GM23338 (cell line): ENCODE results near the gene FLYWCH1. TPM values are rescaled to one million over a fixed set of nuclear protein-coding genes. Genes with fewer than 3 reads are reported as not detected.

Experiments
- ATAC-seq: fragments of 200-7000 bp; cut with Tn5 transposase; 3 replicates; pipeline ENCODE4 v1.9.1; 2020
- DNase-seq: peaks from one replicate; pipeline ENCODE4 v3.0.0-alpha.2; 2015; ENCODE audit warnings: low spot score
- H2AFZ ChIP-seq: fragments of 200-600 bp; sonication (generic); 2 replicates; pipeline ENCODE4 v1.8.0; 2016; ENCODE audit warnings: antibody characterized with exemption, mild to moderate bottlenecking, moderate library complexity
- H3F3A ChIP-seq: fragments of 200-600 bp; sonication (generic); replicated peaks from 2 replicates; pipeline ENCODE4 v1.8.0; 2017; ENCODE audit warnings: antibody characterized with exemption, mixed run types, low read depth
- H3K27ac ChIP-seq: fragments of 200-600 bp; sonication (generic); 2 replicates; pipeline ENCODE4 v1.6.1; 2016; ENCODE audit warnings: low read depth
- H3K27me3 ChIP-seq: fragments of 200-600 bp; sonication (generic); 2 replicates; pipeline ENCODE4 v1.8.0; 2016; ENCODE audit warnings: mild to moderate bottlenecking, mixed run types, moderate library complexity; ENCODE audit not compliant: insufficient read depth
- H3K36me3 ChIP-seq: fragments of 200-600 bp; sonication (generic); 2 replicates; pipeline ENCODE4 v1.8.0; 2016; ENCODE audit warnings: mild to moderate bottlenecking; ENCODE audit not compliant: insufficient read depth
- H3K4me1 ChIP-seq: fragments of 200-600 bp; sonication (generic); 2 replicates; pipeline ENCODE4 v1.8.0; 2016; ENCODE audit warnings: mild to moderate bottlenecking, moderate library complexity; ENCODE audit not compliant: insufficient read depth
- H3K4me2 ChIP-seq: fragments of 200-600 bp; sonication (generic); 2 replicates; pipeline ENCODE4 v1.7.1; 2017; ENCODE audit warnings: mixed run types
- H3K4me3 ChIP-seq: fragments of 200-600 bp; sonication (generic); 2 replicates; pipeline ENCODE4 v1.6.1; 2016; ENCODE audit warnings: mixed run types
- H3K79me2 ChIP-seq: fragments of 200-600 bp; sonication (generic); replicated peaks from 2 replicates; pipeline ENCODE4 v1.8.0; 2017; ENCODE audit warnings: mild to moderate bottlenecking; ENCODE audit not compliant: insufficient read depth
- H3K9me2 ChIP-seq: fragments of 200-600 bp; sonication (generic); 2 replicates; pipeline ENCODE4 v1.8.0; 2017; ENCODE audit not compliant: insufficient read depth
- H4K20me1 ChIP-seq: fragments of 200-600 bp; sonication (generic); replicated peaks from 2 replicates; pipeline ENCODE4 v1.8.0; 2017; ENCODE audit warnings: mild to moderate bottlenecking; ENCODE audit not compliant: insufficient read depth
- H3K27ac Mint-ChIP-seq: 2 replicates; pipeline ENCODE4 v1.8.0; 2020; ENCODE audit warnings: inconsistent platforms, mild to moderate bottlenecking, moderate library complexity, mixed read lengths
- H3K27me3 Mint-ChIP-seq: 3 replicates; pipeline ENCODE4 v1.8.0; 2022; ENCODE audit warnings: low read depth, mild to moderate bottlenecking, moderate library complexity, mixed read lengths, inconsistent platforms; ENCODE audit not compliant: insufficient read depth, poor library complexity
- H3K36me3 Mint-ChIP-seq: 3 replicates; pipeline ENCODE4 v1.8.0; 2021; ENCODE audit warnings: low read depth, mild to moderate bottlenecking, inconsistent platforms, moderate library complexity, mixed read lengths
- H3K4me1 Mint-ChIP-seq: 3 replicates; pipeline ENCODE4 v1.8.0; 2020; ENCODE audit warnings: mild to moderate bottlenecking, inconsistent platforms, mixed read lengths
- H3K4me3 Mint-ChIP-seq: 3 replicates; pipeline ENCODE4 v1.8.0; 2021; ENCODE audit warnings: moderate library complexity, mild to moderate bottlenecking, inconsistent platforms, mixed read lengths
- H3K9me3 Mint-ChIP-seq: 3 replicates; pipeline ENCODE4 v1.8.0; 2020; ENCODE audit warnings: moderate library complexity, mild to moderate bottlenecking, inconsistent platforms, mixed read lengths
- CTCF ChIP-seq, 2 experiments: fragments of 200-600 bp in 1 of 2; sonication (generic) in 1 of 2; conservative IDR thresholded peaks; 2 replicates each; pipeline versions ENCODE4 v1.5.1 to v1.6.1; 2016 to 2017; ENCODE audit warnings: antibody characterized with exemption in 2 of 2, low read depth in 2 of 2, mild to moderate bottlenecking in 2 of 2, moderate library complexity in 1 of 2
- EZH2 ChIP-seq: fragments of 200-600 bp; sonication (generic); IDR thresholded peaks from one replicate; pipeline ENCODE4 v1.8.0; 2017; ENCODE audit warnings: antibody characterized with exemption, mild to moderate bottlenecking, low read depth; ENCODE audit not compliant: unreplicated experiment
- EZH2phosphoT487 ChIP-seq: fragments of 200-600 bp; sonication (generic); IDR thresholded peaks from one replicate; pipeline ENCODE4 v1.8.1; 2018; ENCODE audit warnings: antibody characterized with exemption; ENCODE audit not compliant: unreplicated experiment
- JUNB ChIP-seq: IDR thresholded peaks from one replicate; pipeline ENCODE4 v1.6.1; 2016; ENCODE audit warnings: antibody characterized with exemption; ENCODE audit not compliant: unreplicated experiment
- NANOG ChIP-seq: IDR thresholded peaks from 2 replicates; pipeline ENCODE4 v1.6.1; 2016; ENCODE audit warnings: antibody characterized with exemption, borderline replicate concordance
- POLR2AphosphoS5 ChIP-seq: IDR thresholded peaks from 2 replicates; pipeline ENCODE4 v1.6.1; 2016; ENCODE audit warnings: antibody characterized with exemption, low read depth
- REST ChIP-seq: IDR thresholded peaks from one replicate; pipeline ENCODE4 v1.6.1; 2018; ENCODE audit warnings: antibody characterized with exemption; ENCODE audit not compliant: unreplicated experiment
- ZNF114 ChIP-seq: fragments of 250-450 bp; sonication (Bioruptor Pico); IDR thresholded peaks from 2 replicates; pipeline ENCODE4 v1.5.0; 2020; ENCODE audit warnings: mild to moderate bottlenecking, moderate library complexity
- ZNF331 ChIP-seq: fragments of 250-450 bp; sonication (Bioruptor Pico); IDR thresholded peaks from 2 replicates; pipeline ENCODE4 v1.5.0; 2020; ENCODE audit warnings: low read depth, mild to moderate bottlenecking, moderate library complexity
- polyA plus RNA-seq: library from polyadenylated mRNA; unstranded; fragments of >200 nt; fragmentation: Nextera tagmentation; extraction: Ambion mirVana; gene quantifications from 2 replicates; pipeline ENCODE4 v1.2.1, GENCODE V29; 2016
- total RNA-seq: library from RNA; depleted of rRNA; stranded (reverse); fragments of >200 nt; shearing (Covaris generic); gene quantifications from 2 replicates; pipeline ENCODE4 v1.2.3, GENCODE V29; 2014

Gene FLYWCH1
- total and polyA plus RNA-seq, 2 experiments from 2014 or later = 6.0 to 29.3 TPM

GRCh38 chr16:2924901-2925755, 13.4 kb downstream of the FLYWCH1 start:
- H3K4me2 ChIP-seq = peak overlapping the region; percentile 81
- peak; percentile 59; the same call in 1 of the 2 replicates for TF ChIP-seq POLR2AphosphoS5
- no peak for TF ChIP-seq EZH2
- peak overlapping the region; percentile 63; the same call in 2 of the 3 replicates for H3K4me3 Mint-ChIP-seq
- H3K27me3 Mint-ChIP-seq = peaks cover 8% of the 10 kb centered on the region
- H3K4me1 Mint-ChIP-seq = peaks cover 38% of the 10 kb centered on the region
- 0 out of 2 replicates have a peak, but pooled peaks cover 7% of the 10 kb centered on the region for H3K27me3 ChIP-seq
- H3F3A ChIP-seq = peaks cover 12% of the 10 kb centered on the region
- H3K36me3 Mint-ChIP-seq = peaks cover 13% of the 10 kb centered on the region; the same call in 1 of the 3 replicates
- H3K36me3 ChIP-seq = no peaks in the 10 kb centered on the region
- peaks cover 7% of the 10 kb centered on the region; the same call in 1 of the 2 replicates for H3K4me1 ChIP-seq
- no peaks in the 10 kb centered on the region for H3K9me2 ChIP-seq
- DNase-seq (peak; percentile 91), ATAC-seq (peak; percentile 84)
- no peaks in the 10 kb centered on the region for H4K20me1 ChIP-seq
- peak overlapping the region; percentile 14; the same call in 1 of the 2 replicates for H3K27ac ChIP-seq
- H3K9me3 Mint-ChIP-seq = peaks cover 9% of the 10 kb centered on the region; the same call in 2 of the 3 replicates
- H3K79me2 ChIP-seq = no peaks in the 10 kb centered on the region
- peak overlapping the region; percentile 63; the same call in 1 of the 2 replicates for H2AFZ ChIP-seq
- peak overlapping the region; percentile 54 for H3K4me3 ChIP-seq
- 0 out of 2 replicates have a peak overlapping the region, but pooled peaks have one; percentile 52 for H3K27ac Mint-ChIP-seq

DNA sequence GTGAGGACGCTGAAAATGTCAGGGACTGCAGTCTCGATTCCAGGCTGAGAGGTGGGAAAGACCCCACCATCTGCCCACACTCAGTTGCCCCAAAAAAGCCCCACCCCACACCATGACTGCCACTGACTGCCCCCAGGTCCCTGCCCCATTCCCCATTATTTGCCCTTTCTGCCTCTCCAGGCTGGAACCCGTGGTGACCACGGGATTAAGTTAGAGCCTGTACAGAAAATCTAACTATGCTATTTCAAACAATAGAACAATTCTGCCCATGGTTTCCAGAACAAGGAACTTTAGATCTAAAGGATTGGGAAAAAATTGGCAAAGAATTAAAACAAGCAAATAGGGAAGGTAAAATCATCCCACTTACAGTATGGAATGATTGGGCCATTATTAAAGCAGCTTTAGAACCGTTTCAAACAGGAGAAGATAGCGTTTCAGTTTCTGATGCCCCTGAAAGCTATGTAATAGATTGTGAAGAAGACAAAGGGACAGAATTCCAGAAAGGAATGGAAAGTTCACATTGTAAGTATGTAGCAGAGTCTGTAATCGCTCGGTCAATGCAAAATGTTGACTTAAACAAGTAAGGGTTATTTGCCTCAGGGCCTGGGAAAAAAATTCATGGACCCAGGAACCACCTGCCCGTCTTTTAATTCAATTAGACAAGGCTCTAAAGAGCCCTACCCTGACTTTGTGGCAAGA, 14.4 kb downstream of the FLYWCH1 start:
- Histone ChIP-seq H3K79me2 (no peaks in the 10 kb centered on the region), H3K36me3 (no peaks in the 10 kb centered on the region), H3K4me1 (peaks cover 7% of the 10 kb centered on the region; the same call in 1 of the 2 replicates), H4K20me1 (no peaks in the 10 kb centered on the region), H3K9me2 (no peaks in the 10 kb centered on the region), H2AFZ (no peak overlapping the region), H3F3A (peaks cover 12% of the 10 kb centered on the region), H3K4me2 (peak overlapping the region; percentile 81), H3K4me3 (peak overlapping the region; percentile 54), H3K27me3 (0 out of 2 replicates have a peak, but pooled peaks cover 7% of the 10 kb centered on the region), H3K27ac (peak overlapping the region; percentile 14; the same call in 1 of the 2 replicates)
- H3K27ac Mint-ChIP-seq = no peak overlapping the region
- no peak for DNase-seq
- H3K36me3 Mint-ChIP-seq = peaks cover 13% of the 10 kb centered on the region; the same call in 1 of the 3 replicates
- H3K4me1 Mint-ChIP-seq = peaks cover 38% of the 10 kb centered on the region
- peaks cover 8% of the 10 kb centered on the region for H3K27me3 Mint-ChIP-seq
- peaks cover 9% of the 10 kb centered on the region; the same call in 2 of the 3 replicates for H3K9me3 Mint-ChIP-seq
- peak overlapping the region; percentile 63 for H3K4me3 Mint-ChIP-seq
- ATAC-seq = no peak
- no peak for TF ChIP-seq ZNF114
- no peak for TF ChIP-seq ZNF331 (CRISPR knock-in tag)
- no peak for TF ChIP-seq NANOG
- TF ChIP-seq EZH2phosphoT487 = no peak
- TF ChIP-seq JUNB = no peak
- no peak for TF ChIP-seq EZH2
- TF ChIP-seq CTCF (conservative IDR thresholded peaks at IDR 0.05; ENCODE audit: low read depth in 2 of 2) = no peak
- TF ChIP-seq REST = no peak
